WTC11 (cell line): Measurements from ENCODE around the gene ITGA5. TPM values are rescaled to one million over a fixed set of nuclear protein-coding genes. Genes with fewer than 3 reads are reported as not detected.
A peak's percentile ranks its signal among the peaks of the same experiment; 100 is the strongest.

Source experiments
- ATAC-seq: fragments of 200-7000 bp; cut with Tn5 transposase; 2 replicates; pipeline ENCODE4 v1.10.0; 2021; ENCODE audit warnings: mild to moderate bottlenecking, moderate library complexity
- CTCF ChIA-PET: fragments of 300-600 bp; sonication (Branson Sonifier 250); formaldehyde crosslinking; loops from one replicate; lab custom pipeline; 2021; ENCODE audit warnings: antibody characterized with exemption; lab: Charles Lee
- POLR2A ChIA-PET: fragments of 350-600 bp; sonication (Branson Sonifier 250); formaldehyde crosslinking; loops from one replicate; lab custom pipeline; 2021; ENCODE audit warnings: antibody characterized with exemption; lab: Charles Lee
- DNase-seq: peaks from one replicate; pipeline ENCODE4 v3.0.0; 2021; ENCODE audit warnings: low spot score
- H3K27ac Mint-ChIP-seq: 2 replicates; pipeline ENCODE4 v1.8.0; 2021; ENCODE audit warnings: mixed read lengths
- H3K27me3 Mint-ChIP-seq: 2 replicates; pipeline ENCODE4 v1.8.0; 2021; ENCODE audit warnings: low read depth, mild to moderate bottlenecking, moderate library complexity, mixed read lengths
- H3K36me3 Mint-ChIP-seq: 2 replicates; pipeline ENCODE4 v1.8.0; 2021; ENCODE audit warnings: mixed read lengths
- H3K4me1 Mint-ChIP-seq: 2 replicates; pipeline ENCODE4 v1.8.0; 2022; ENCODE audit warnings: mixed read lengths
- H3K4me3 Mint-ChIP-seq: 2 replicates; pipeline ENCODE4 v1.8.0; 2021; ENCODE audit warnings: mild to moderate bottlenecking, moderate library complexity, mixed read lengths
- H3K9me3 Mint-ChIP-seq: 2 replicates; pipeline ENCODE4 v1.8.0; 2021; ENCODE audit warnings: mixed read lengths
- ELF4 ChIP-seq: sonication (generic); formaldehyde crosslinking; IDR thresholded peaks from 2 replicates; pipeline ENCODE4 v1.8.1; 2022; ENCODE audit warnings: low read depth, mild to moderate bottlenecking, moderate library complexity, missing genetic modification reagents
- FOXK1 ChIP-seq: sonication (generic); formaldehyde crosslinking; IDR thresholded peaks from 2 replicates; pipeline ENCODE4 v1.8.0; 2022; ENCODE audit warnings: mild to moderate bottlenecking, moderate library complexity, missing genetic modification reagents
- FOXP1 ChIP-seq: sonication (generic); formaldehyde crosslinking; IDR thresholded peaks from 2 replicates; pipeline ENCODE4 v1.8.0; 2022; ENCODE audit warnings: missing genetic modification reagents, mild to moderate bottlenecking, moderate library complexity, borderline replicate concordance
- GABPB1 ChIP-seq: sonication (generic); formaldehyde crosslinking; IDR thresholded peaks from 2 replicates; pipeline ENCODE4 v1.8.1; 2023; ENCODE audit warnings: mild to moderate bottlenecking, missing genetic modification reagents
- JAZF1 ChIP-seq: fragments of 250-450 bp; sonication (Bioruptor Pico); IDR thresholded peaks from 2 replicates; pipeline ENCODE4 v1.9.0; 2021; ENCODE audit warnings: moderate library complexity, mild to moderate bottlenecking, inconsistent platforms
- MXD4 ChIP-seq: fragments of 250-450 bp; sonication (Bioruptor Pico); IDR thresholded peaks from 2 replicates; pipeline ENCODE4 v1.8.0; 2021; ENCODE audit warnings: mild to moderate bottlenecking, moderate library complexity, borderline replicate concordance
- MYBL2 ChIP-seq: sonication (generic); formaldehyde crosslinking; IDR thresholded peaks from 2 replicates; pipeline ENCODE4 v1.8.1; 2023; ENCODE audit warnings: mild to moderate bottlenecking, moderate library complexity, missing genetic modification reagents
- NFE2L1 ChIP-seq: sonication (generic); formaldehyde crosslinking; IDR thresholded peaks from 2 replicates; pipeline ENCODE4 v1.8.1; 2023; ENCODE audit warnings: missing genetic modification reagents
- SP1 ChIP-seq: sonication (generic); formaldehyde crosslinking; conservative IDR thresholded peaks from 2 replicates; pipeline ENCODE4 v1.8.1; 2022; ENCODE audit warnings: missing genetic modification reagents
- TEAD1 ChIP-seq: sonication (generic); formaldehyde crosslinking; IDR thresholded peaks from 2 replicates; pipeline ENCODE4 v1.8.0; 2022; ENCODE audit warnings: mild to moderate bottlenecking, missing genetic modification reagents
- ZNF219 ChIP-seq: sonication (generic); formaldehyde crosslinking; IDR thresholded peaks from 2 replicates; pipeline ENCODE4 v1.8.0; 2023; ENCODE audit warnings: missing genetic modification reagents, mild to moderate bottlenecking, borderline replicate concordance
- ZNF317 ChIP-seq: sonication (generic); formaldehyde crosslinking; IDR thresholded peaks from 2 replicates; pipeline ENCODE4 v1.8.1; 2023; ENCODE audit warnings: low read depth, mild to moderate bottlenecking, moderate library complexity, missing genetic modification reagents, borderline replicate concordance
- ZNF423 ChIP-seq: fragments of 250-450 bp; sonication (Bioruptor Pico); IDR thresholded peaks from 2 replicates; pipeline ENCODE4 v2.1.2; 2022; ENCODE audit warnings: mild to moderate bottlenecking, moderate library complexity
- total RNA-seq: library from RNA; stranded (reverse); gene quantifications from 3 replicates; pipeline ENCODE4 v1.2.3, GENCODE V29; 2021
- TF ChIP-seq, protein P1 (sequence below): fragments of 250-450 bp; sonication (Bioruptor Pico); IDR thresholded peaks from 2 replicates; pipeline ENCODE4 v1.8.0; 2021; ENCODE audit warnings: mild to moderate bottlenecking
- TF ChIP-seq, protein P2 (sequence below): sonication (generic); formaldehyde crosslinking; IDR thresholded peaks from 2 replicates; pipeline ENCODE4 v1.8.0; 2022; ENCODE audit warnings: missing genetic modification reagents
- TF ChIP-seq, protein P3 (sequence below): fragments of 200-600 bp; IDR thresholded peaks from 2 replicates; pipeline ENCODE4 v1.8.0; 2022; ENCODE audit warnings: antibody characterized with exemption
- TF ChIP-seq, protein P4 (sequence below): sonication (generic); formaldehyde crosslinking; IDR thresholded peaks from 2 replicates; pipeline ENCODE4 v1.8.1; 2023; ENCODE audit warnings: mild to moderate bottlenecking, missing genetic modification reagents, moderate library complexity
- TF ChIP-seq, protein P5 (sequence below): sonication (generic); formaldehyde crosslinking; IDR thresholded peaks from 2 replicates; pipeline ENCODE4 v1.8.0; 2022; ENCODE audit warnings: mild to moderate bottlenecking, missing genetic modification reagents
- TF ChIP-seq, protein P6 (sequence below): sonication (generic); formaldehyde crosslinking; IDR thresholded peaks from 2 replicates; pipeline ENCODE4 v1.8.1; 2023; ENCODE audit warnings: mild to moderate bottlenecking, missing genetic modification reagents
- TF ChIP-seq, protein P7 (sequence below): sonication (generic); formaldehyde crosslinking; IDR thresholded peaks from 2 replicates; pipeline ENCODE4 v1.8.1; 2023; ENCODE audit warnings: mild to moderate bottlenecking, missing genetic modification reagents

ITGA5 gene
- total RNA-seq, 1 experiment from 2014 or later, result 21.9 TPM

DNA sequence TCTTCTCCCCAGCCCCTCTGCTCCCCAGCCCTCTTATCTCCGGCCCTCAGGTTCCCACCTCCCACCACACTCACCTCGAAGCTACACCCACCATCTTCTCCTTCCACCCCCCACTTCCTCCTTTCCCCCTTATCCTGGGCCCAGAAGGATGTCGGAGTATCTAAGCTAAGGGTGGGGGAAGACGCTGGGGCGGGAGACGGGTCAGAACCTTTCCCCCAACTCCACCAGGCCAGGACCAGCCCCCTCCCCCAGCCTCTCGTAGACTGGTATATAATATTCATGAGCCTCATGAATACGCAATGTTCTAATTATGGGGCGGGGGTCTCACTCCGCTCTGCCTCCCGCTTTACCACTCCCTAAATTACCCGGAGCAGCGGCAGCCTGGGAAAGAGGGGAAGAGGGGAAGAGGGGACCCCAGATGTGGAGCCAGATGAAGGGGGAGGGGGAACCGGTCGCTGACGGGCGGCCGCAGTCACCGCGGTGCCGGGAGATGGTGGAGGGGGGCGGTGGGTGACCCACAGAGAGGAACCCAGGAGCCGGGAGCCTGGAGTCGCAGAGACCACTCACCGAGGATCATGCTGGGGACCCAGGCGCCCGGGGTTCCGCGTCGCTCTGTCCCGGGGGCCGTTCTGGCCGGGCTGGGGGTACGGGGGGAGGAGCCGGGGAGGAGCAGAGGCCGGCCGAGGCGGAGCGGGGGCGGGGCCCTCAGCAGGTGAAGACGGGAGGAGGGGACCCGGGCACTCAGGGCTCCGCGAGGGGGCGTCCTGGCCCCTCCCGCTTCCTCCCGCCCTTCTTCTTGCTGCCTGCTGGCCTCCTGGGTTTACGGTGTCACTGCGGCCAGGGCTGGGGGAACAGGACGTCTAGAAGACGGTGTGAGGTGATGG lies 28.2 kb downstream of the ITGA5 start (continued):
- no peak for TF ChIP-seq ELF4 (CRISPR knock-in tag)

DNA sequence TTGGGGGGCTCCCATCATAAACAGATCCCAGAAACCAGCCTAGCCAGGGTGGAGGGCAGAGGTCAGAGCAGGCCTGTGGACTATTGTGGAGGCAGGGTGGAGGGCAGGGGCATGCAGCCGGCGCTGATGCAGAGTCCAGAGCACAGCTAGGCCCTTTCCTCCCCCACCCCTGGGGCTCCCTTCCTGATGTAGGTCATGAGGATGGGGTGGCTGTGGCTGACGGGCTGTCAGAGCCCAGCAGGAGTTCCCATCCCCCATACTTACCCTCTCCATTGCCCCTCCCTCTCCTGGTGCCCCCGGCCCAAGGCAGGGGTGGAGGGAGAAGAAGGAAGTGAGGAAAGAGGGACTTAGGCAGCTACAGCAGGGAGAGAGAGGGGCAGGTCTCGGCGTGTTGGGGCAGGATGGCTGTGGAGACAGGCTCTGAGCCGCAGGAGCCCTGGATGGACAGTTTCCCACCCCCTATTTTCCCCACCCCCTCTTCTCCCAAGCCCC lies 28.8 kb downstream of the ITGA5 start:
- DNase-seq, result peak; percentile 29
- Mint-ChIP-seq H3K9me3 (no peaks in the 10 kb centered on the region), H3K4me1 (peaks cover 74% of the 10 kb centered on the region), H3K4me3 (peak overlapping the region; percentile 83), H3K36me3 (no peaks in the 10 kb centered on the region), H3K27me3 (peaks cover 19% of the 10 kb centered on the region), H3K27ac (no peak overlapping the region)
- POLR2A ChIA-PET, result interaction anchor here (0.9 kb wide), 1 partner anchor 9 kb away, joined by 4 read pairs; no protein-coding TSS in a partner anchor
- CTCF ChIA-PET, result interaction anchor here (0.5 to 4.3 kb wide), 13 partner anchors 9 to 381 kb away, joined by 3 to 33 read pairs (median 3); partner anchors contain the start of genes COPZ1 and HOXC8
- peak; percentile 8 for ATAC-seq
- TF ChIP-seq ZNF317 (CRISPR knock-in tag) (no peak), FOXP1 (CRISPR knock-in tag) (no peak), SP1 (CRISPR knock-in tag) (peak; percentile 53; the same call in 1 of the 2 replicates), MYBL2 (CRISPR knock-in tag) (no peak), GABPB1 (CRISPR knock-in tag) (no peak), ZNF219 (CRISPR knock-in tag) (no peak), NFE2L1 (CRISPR knock-in tag) (0 out of 2 replicates have a peak, but pooled peaks have one; percentile 39), JAZF1 (CRISPR knock-in tag) (no peak), MXD4 (no peak), ZNF423 (CRISPR knock-in tag) (no peak), TEAD1 (CRISPR knock-in tag) (peak; percentile 57; the same call in 1 of the 2 replicates), FOXK1 (CRISPR knock-in tag) (no peak)
- TF ChIP-seq, protein P1, sequence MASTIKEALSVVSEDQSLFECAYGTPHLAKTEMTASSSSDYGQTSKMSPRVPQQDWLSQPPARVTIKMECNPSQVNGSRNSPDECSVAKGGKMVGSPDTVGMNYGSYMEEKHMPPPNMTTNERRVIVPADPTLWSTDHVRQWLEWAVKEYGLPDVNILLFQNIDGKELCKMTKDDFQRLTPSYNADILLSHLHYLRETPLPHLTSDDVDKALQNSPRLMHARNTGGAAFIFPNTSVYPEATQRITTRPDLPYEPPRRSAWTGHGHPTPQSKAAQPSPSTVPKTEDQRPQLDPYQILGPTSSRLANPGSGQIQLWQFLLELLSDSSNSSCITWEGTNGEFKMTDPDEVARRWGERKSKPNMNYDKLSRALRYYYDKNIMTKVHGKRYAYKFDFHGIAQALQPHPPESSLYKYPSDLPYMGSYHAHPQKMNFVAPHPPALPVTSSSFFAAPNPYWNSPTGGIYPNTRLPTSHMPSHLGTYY (CRISPR knock-in tag), result no peak
- TF ChIP-seq, protein P2, sequence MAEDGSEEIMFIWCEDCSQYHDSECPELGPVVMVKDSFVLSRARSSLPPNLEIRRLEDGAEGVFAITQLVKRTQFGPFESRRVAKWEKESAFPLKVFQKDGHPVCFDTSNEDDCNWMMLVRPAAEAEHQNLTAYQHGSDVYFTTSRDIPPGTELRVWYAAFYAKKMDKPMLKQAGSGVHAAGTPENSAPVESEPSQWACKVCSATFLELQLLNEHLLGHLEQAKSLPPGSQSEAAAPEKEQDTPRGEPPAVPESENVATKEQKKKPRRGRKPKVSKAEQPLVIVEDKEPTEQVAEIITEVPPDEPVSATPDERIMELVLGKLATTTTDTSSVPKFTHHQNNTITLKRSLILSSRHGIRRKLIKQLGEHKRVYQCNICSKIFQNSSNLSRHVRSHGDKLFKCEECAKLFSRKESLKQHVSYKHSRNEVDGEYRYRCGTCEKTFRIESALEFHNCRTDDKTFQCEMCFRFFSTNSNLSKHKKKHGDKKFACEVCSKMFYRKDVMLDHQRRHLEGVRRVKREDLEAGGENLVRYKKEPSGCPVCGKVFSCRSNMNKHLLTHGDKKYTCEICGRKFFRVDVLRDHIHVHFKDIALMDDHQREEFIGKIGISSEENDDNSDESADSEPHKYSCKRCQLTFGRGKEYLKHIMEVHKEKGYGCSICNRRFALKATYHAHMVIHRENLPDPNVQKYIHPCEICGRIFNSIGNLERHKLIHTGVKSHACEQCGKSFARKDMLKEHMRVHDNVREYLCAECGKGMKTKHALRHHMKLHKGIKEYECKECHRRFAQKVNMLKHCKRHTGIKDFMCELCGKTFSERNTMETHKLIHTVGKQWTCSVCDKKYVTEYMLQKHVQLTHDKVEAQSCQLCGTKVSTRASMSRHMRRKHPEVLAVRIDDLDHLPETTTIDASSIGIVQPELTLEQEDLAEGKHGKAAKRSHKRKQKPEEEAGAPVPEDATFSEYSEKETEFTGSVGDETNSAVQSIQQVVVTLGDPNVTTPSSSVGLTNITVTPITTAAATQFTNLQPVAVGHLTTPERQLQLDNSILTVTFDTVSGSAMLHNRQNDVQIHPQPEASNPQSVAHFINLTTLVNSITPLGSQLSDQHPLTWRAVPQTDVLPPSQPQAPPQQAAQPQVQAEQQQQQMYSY (CRISPR knock-in tag), result no peak
- TF ChIP-seq, protein P3, sequence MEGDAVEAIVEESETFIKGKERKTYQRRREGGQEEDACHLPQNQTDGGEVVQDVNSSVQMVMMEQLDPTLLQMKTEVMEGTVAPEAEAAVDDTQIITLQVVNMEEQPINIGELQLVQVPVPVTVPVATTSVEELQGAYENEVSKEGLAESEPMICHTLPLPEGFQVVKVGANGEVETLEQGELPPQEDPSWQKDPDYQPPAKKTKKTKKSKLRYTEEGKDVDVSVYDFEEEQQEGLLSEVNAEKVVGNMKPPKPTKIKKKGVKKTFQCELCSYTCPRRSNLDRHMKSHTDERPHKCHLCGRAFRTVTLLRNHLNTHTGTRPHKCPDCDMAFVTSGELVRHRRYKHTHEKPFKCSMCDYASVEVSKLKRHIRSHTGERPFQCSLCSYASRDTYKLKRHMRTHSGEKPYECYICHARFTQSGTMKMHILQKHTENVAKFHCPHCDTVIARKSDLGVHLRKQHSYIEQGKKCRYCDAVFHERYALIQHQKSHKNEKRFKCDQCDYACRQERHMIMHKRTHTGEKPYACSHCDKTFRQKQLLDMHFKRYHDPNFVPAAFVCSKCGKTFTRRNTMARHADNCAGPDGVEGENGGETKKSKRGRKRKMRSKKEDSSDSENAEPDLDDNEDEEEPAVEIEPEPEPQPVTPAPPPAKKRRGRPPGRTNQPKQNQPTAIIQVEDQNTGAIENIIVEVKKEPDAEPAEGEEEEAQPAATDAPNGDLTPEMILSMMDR, result no peak
- TF ChIP-seq, protein P4, sequence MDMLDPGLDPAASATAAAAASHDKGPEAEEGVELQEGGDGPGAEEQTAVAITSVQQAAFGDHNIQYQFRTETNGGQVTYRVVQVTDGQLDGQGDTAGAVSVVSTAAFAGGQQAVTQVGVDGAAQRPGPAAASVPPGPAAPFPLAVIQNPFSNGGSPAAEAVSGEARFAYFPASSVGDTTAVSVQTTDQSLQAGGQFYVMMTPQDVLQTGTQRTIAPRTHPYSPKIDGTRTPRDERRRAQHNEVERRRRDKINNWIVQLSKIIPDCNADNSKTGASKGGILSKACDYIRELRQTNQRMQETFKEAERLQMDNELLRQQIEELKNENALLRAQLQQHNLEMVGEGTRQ (CRISPR knock-in tag), result no peak
- TF ChIP-seq, protein P5, sequence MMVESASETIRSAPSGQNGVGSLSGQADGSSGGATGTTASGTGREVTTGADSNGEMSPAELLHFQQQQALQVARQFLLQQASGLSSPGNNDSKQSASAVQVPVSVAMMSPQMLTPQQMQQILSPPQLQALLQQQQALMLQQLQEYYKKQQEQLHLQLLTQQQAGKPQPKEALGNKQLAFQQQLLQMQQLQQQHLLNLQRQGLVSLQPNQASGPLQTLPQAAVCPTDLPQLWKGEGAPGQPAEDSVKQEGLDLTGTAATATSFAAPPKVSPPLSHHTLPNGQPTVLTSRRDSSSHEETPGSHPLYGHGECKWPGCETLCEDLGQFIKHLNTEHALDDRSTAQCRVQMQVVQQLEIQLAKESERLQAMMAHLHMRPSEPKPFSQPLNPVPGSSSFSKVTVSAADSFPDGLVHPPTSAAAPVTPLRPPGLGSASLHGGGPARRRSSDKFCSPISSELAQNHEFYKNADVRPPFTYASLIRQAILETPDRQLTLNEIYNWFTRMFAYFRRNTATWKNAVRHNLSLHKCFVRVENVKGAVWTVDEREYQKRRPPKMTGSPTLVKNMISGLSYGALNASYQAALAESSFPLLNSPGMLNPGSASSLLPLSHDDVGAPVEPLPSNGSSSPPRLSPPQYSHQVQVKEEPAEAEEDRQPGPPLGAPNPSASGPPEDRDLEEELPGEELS (CRISPR knock-in tag), result no peak
- TF ChIP-seq, protein P6, sequence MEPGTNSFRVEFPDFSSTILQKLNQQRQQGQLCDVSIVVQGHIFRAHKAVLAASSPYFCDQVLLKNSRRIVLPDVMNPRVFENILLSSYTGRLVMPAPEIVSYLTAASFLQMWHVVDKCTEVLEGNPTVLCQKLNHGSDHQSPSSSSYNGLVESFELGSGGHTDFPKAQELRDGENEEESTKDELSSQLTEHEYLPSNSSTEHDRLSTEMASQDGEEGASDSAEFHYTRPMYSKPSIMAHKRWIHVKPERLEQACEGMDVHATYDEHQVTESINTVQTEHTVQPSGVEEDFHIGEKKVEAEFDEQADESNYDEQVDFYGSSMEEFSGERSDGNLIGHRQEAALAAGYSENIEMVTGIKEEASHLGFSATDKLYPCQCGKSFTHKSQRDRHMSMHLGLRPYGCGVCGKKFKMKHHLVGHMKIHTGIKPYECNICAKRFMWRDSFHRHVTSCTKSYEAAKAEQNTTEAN (CRISPR knock-in tag), result no peak
- TF ChIP-seq, protein P7, sequence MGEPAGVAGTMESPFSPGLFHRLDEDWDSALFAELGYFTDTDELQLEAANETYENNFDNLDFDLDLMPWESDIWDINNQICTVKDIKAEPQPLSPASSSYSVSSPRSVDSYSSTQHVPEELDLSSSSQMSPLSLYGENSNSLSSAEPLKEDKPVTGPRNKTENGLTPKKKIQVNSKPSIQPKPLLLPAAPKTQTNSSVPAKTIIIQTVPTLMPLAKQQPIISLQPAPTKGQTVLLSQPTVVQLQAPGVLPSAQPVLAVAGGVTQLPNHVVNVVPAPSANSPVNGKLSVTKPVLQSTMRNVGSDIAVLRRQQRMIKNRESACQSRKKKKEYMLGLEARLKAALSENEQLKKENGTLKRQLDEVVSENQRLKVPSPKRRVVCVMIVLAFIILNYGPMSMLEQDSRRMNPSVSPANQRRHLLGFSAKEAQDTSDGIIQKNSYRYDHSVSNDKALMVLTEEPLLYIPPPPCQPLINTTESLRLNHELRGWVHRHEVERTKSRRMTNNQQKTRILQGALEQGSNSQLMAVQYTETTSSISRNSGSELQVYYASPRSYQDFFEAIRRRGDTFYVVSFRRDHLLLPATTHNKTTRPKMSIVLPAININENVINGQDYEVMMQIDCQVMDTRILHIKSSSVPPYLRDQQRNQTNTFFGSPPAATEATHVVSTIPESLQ, result no peak
